Measurements from ENCODE around the gene MAPRE2. TPM values are rescaled to one million over a fixed set of nuclear protein-coding genes. Genes with fewer than 3 reads are reported as not detected.

The MAPRE2 gene
- total RNA-seq, 6 donors from 2014 or later, result 21.2 to 35.5 (median 27.8) TPM

- H3K4me1 ChIP-seq, result peaks cover 5 to 21% (median 11%) of the 10 kb centered on the region in 4 donors
- TF ChIP-seq POLR2AphosphoS5 (IDR thresholded peaks at IDR 0.05) (no peak), POLR2A (IDR thresholded peaks at IDR 0.05) (no peak), EP300 (IDR thresholded peaks at IDR 0.05) (no peak)
- TF ChIP-seq, protein P1, sequence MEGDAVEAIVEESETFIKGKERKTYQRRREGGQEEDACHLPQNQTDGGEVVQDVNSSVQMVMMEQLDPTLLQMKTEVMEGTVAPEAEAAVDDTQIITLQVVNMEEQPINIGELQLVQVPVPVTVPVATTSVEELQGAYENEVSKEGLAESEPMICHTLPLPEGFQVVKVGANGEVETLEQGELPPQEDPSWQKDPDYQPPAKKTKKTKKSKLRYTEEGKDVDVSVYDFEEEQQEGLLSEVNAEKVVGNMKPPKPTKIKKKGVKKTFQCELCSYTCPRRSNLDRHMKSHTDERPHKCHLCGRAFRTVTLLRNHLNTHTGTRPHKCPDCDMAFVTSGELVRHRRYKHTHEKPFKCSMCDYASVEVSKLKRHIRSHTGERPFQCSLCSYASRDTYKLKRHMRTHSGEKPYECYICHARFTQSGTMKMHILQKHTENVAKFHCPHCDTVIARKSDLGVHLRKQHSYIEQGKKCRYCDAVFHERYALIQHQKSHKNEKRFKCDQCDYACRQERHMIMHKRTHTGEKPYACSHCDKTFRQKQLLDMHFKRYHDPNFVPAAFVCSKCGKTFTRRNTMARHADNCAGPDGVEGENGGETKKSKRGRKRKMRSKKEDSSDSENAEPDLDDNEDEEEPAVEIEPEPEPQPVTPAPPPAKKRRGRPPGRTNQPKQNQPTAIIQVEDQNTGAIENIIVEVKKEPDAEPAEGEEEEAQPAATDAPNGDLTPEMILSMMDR (IDR thresholded peaks at IDR 0.05), result no peak
- H3K27me3 ChIP-seq, result no peaks in the 10 kb centered on the region
- no peaks in the 10 kb centered on the region for H3K36me3 ChIP-seq
- 93 to 95% methylated on average over 9 of the region's 9 CpGs for WGBS, 2 donors
- H3K9me3 ChIP-seq, result no peaks in the 10 kb centered on the region
- ATAC-seq (ENCODE audit: low FRiP score in 2 of 2), result no peak
- H3K27ac ChIP-seq, result peak overlapping the region in 2 of 4 donors; percentile 0 to 69
- H3K4me3 ChIP-seq, result no peak overlapping the region
- DNase-seq, result peak in 1 of 2 donors; percentile 12
These were observed 75.6 kb downstream of the MAPRE2 start for GRCh38 chr18:35116784-35117318.

DNA sequence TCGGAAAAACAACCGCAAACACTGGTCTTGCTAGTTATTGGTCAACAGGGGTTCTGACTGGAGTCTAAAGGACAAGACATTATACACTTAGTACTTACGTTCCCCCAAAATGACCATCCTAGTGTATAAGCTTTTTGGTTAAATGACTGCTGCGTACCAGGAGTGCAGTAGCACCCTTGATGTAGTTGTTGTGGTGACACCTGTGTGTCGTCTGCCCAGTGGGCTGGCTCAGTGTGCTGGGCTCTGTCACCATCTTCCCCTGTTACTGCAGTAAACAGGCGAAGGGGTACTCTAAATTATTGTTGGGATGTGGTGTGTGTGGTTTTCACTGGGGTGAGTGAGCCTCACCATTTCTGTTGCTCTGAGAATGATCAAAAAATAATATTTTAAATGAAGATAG, 76.2 kb downstream of the MAPRE2 start:
- no peak for TF ChIP-seq POLR2A (IDR thresholded peaks at IDR 0.05)
- TF ChIP-seq EP300 (IDR thresholded peaks at IDR 0.05), result no peak
- TF ChIP-seq, protein P1 (IDR thresholded peaks at IDR 0.05), result no peak
- no peak for TF ChIP-seq POLR2AphosphoS5 (IDR thresholded peaks at IDR 0.05)
- Histone ChIP-seq H3K27me3 (no peaks in the 10 kb centered on the region), H3K27ac (peak overlapping the region in 2 of 4 donors; percentile 0 to 69), H3K9me3 (no peaks in the 10 kb centered on the region), H3K4me3 (no peak overlapping the region), H3K36me3 (no peaks in the 10 kb centered on the region), H3K4me1 (peaks cover 5 to 21% (median 11%) of the 10 kb centered on the region in 4 donors)
- ATAC-seq (ENCODE audit: low FRiP score in 2 of 2) (no peak), DNase-seq (no peak)
- WGBS, 2 donors, result 91 to 96% methylated on average over 6 of the region's 6 CpGs

- peak in 1 of 2 donors; percentile 20 for DNase-seq
- WGBS, 2 donors, result 79 to 83% methylated on average over 6 to 7 of the region's 7 CpGs
- ATAC-seq (ENCODE audit: low FRiP score in 2 of 2), result peak; percentile 62 to 73
- Histone ChIP-seq H3K36me3 (no peaks in the 10 kb centered on the region), H3K4me1 (peaks cover 5 to 21% (median 11%) of the 10 kb centered on the region in 4 donors), H3K27ac (peak overlapping the region in 2 of 4 donors; percentile 43 to 78), H3K27me3 (no peaks in the 10 kb centered on the region), H3K9me3 (no peaks in the 10 kb centered on the region), H3K4me3 (peak overlapping the region in 1 of 4 donors; percentile 25)
- peak in 1 of 2 donors; percentile 22 for TF ChIP-seq POLR2AphosphoS5 (IDR thresholded peaks at IDR 0.05)
- no peak for TF ChIP-seq EP300 (IDR thresholded peaks at IDR 0.05)
These were observed 76.8 kb downstream of the MAPRE2 start for GRCh38 chr18:35117951-35118411.

DNA sequence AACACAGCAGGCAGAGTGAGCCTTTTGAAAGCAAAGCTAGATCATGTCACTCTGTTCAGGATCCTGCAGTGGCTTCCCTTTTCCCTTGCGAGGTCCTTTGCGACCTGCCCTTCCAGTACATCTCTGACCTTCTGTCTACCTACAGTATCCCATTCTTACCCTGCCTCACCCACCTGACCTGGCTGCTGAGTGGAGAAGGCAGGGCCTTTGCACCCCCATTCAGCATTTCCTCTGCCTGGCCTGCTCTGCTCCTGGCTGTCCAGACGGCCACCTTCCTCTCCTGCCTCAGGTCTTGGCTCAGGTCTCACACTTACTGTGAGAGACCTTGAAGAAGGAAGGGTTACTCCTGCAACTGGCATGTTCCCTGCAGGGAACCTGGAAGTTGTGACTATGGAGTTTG, 77.4 kb downstream of the MAPRE2 start:
- no peaks in the 10 kb centered on the region for H3K9me3 ChIP-seq
- no peaks in the 10 kb centered on the region for H3K36me3 ChIP-seq
- no peaks in the 10 kb centered on the region for H3K27me3 ChIP-seq
- no peak for TF ChIP-seq POLR2AphosphoS5 (IDR thresholded peaks at IDR 0.05)
- TF ChIP-seq, protein P1 (IDR thresholded peaks at IDR 0.05), result no peak
- TF ChIP-seq EP300 (IDR thresholded peaks at IDR 0.05), result no peak
- TF ChIP-seq POLR2A (IDR thresholded peaks at IDR 0.05), result no peak
- H3K27ac ChIP-seq, result peak overlapping the region in 1 of 4 donors; percentile 78
- 64 to 75% methylated on average over 3 of the region's 3 CpGs for WGBS, 2 donors
- H3K4me3 ChIP-seq, result no peak overlapping the region
- ATAC-seq (ENCODE audit: low FRiP score in 2 of 2) (no peak), DNase-seq (no peak)
- peaks cover 5 to 21% (median 11%) of the 10 kb centered on the region in 4 donors for H3K4me1 ChIP-seq

DNA sequence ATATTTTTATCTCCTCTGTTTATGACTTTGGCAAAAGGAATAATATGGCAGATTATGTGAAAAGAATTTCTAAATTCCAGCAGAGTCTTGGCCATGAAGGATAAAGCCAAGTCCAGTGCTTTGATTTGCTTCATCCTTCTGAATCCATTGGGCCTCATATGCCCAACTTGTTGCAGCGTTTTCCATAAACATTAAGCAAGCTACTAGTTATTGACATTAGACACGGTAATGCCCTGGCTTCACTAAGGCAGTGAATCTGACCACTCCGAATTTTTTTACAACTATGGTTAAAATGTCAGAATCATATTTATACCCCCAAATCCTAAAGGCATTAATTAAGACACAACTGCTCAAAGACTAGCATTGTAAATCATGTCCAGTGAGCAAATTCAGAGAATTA, 79.8 kb downstream of the MAPRE2 start:
- Histone ChIP-seq H3K4me3 (no peak overlapping the region), H3K27ac (no peak overlapping the region), H3K4me1 (peaks cover 5 to 21% (median 11%) of the 10 kb centered on the region in 4 donors), H3K36me3 (no peaks in the 10 kb centered on the region), H3K27me3 (no peaks in the 10 kb centered on the region), H3K9me3 (no peaks in the 10 kb centered on the region)
- TF ChIP-seq POLR2AphosphoS5 (IDR thresholded peaks at IDR 0.05), result no peak
- TF ChIP-seq, protein P1 (IDR thresholded peaks at IDR 0.05), result no peak
- TF ChIP-seq POLR2A (IDR thresholded peaks at IDR 0.05), result no peak
- no peak for TF ChIP-seq EP300 (IDR thresholded peaks at IDR 0.05)
- WGBS, 2 donors, result 77 to 87% methylated on average over 3 of the region's 3 CpGs
- no peak for ATAC-seq (ENCODE audit: low FRiP score in 2 of 2)
- DNase-seq, result no peak

All from upper lobe of left lung (tissue), 6 donors.